Activated gamma-delta T cell (primary cell): ENCODE results near the gene HIPK3.
"Not testable (repeated sequence)": the region's sequence is repeated elsewhere in the genome, so short reads cannot be mapped to it uniquely, and the experiment has no call there.

Experiments used
- DNase-seq: peaks from one replicate; lab custom pipeline; 2025; lab: John Stamatoyannopoulos, UW

HIPK3 gene

DNA sequence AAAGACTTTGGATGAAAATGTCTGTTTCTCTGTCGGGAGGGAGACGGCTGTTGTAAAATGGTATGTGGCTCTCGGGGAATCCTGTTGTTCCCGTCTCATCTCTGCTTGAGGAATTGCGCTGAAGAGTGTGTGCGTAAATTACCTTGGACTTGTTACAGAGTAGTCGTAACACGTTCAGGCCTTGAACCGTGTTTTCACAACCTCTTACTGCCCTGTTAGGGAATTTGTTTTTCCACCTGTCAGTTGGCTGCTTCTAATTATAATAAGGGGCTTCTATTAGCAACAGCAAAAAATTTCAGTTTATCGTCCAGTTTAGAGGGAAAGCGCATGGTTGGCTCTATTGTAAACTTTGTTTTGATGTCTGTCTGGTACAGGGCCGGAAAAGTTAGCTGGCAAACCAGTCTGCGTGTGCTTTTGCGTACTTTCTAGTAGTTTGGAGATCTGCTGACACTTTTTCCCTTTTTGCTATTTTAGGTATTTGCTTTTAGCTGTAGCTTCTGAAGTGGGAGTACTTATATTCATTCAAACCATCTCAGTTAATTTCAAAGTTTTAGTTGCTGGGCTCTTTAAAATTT lies 1.5 kb downstream of the HIPK3 start:
- DNase-seq: no peak

DNA sequence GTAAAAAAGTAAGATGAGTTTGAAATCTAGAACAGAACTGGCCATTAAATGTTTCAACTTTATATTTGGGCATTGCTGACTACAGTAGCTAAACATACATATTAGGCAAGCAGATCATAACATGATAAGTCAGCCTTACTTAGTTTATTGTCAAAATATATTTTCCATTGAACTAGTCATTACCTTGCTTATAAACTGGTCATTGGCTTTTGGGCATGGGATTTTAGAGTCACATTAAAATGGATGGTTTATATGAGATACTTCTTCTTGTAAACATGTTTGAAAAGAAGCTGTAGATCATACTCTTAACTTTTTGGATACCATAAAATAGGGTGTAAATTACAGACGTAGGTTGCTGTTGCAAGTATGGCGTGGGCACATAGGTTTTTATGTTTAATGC lies 2.7 kb downstream of the HIPK3 start:
- DNase-seq: no peak

DNA sequence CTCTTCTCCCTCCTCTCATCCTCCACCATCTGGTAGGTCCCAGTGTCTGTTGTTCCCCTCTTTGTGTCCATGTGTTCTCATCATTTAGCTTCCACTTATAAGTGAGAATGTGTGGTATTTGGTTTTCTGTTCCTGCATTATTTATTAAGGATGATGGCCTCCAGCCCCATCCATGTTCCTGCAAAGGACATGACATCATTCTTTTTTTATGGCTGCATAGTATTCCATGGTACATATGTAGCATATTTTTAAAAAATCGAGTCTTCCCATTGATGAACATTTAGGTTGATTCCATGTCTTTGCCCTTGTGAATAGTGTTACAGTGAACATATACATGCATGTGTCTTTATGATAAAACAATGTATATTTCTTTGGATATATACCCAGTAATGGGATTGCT lies 4.2 kb downstream of the HIPK3 start:
- not testable (repeated sequence) for DNase-seq

DNA sequence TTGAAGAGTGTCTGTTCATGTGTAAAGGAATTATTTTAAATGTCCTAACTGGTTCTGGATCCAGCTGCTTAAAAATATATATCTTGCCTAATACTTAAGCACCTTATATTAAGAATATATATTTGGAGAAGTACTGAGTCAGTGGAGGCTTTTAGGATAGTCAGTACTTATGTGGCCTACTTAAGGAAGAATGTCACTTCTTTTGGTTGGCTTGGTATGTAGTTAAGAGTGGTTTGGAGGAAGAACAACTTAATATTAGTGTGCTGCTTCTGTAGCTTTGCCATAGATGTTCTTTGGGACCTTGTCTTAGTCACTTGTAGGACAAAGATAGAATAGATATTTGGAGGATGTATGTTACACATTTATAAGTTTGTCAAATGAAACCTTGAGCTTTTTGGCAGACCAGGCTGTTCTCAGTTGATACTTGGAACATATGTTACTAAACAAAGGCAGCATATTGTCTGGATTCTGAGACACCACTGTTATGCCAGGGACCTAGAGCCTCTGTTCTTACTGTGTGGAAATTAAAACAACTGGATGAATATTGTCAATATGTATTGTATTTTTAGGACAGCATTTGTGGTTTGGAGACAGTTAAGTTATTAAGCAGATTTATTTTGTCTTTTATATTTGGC lies 4.9 kb downstream of the HIPK3 start:
- DNase-seq: no peak

DNA sequence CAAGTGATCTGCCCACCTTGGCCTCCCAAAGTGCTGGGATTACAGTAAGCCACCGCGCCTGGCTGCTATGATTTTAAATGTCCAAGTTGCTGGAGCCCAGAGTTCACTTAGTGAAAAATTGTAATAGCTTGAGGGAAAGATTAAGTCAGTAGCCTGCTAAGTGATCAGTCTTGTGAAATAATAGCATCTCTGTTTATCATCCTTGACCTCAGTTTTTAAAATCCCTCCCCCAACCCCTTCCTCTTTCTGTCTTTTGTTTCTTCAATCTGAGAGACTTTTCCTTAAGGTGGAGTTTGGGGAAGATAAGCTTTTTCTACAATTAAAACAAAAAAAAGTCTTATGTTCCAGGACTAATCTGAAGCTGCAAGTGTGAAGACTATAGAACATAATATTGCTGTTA lies 6.4 kb downstream of the HIPK3 start:
- DNase-seq: no peak

DNA sequence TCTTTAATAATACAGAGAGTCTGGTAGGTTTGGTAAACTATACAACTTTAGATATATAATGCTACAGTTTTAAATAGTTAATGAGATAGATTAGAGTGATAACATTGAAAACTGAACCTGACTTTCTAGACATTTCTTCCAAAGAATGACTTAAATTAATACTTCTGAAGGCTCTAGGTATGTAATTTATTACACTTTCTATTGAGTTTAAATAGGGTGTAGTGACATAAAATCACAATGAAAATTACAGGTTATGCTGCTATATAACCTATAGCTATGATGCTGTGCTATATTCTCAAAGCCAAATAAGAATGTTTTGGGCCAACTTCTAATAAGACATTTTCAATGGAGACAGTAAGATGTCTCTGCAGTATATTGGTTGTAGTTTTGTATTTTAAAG lies 7.7 kb downstream of the HIPK3 start:
- DNase-seq: no peak

DNA sequence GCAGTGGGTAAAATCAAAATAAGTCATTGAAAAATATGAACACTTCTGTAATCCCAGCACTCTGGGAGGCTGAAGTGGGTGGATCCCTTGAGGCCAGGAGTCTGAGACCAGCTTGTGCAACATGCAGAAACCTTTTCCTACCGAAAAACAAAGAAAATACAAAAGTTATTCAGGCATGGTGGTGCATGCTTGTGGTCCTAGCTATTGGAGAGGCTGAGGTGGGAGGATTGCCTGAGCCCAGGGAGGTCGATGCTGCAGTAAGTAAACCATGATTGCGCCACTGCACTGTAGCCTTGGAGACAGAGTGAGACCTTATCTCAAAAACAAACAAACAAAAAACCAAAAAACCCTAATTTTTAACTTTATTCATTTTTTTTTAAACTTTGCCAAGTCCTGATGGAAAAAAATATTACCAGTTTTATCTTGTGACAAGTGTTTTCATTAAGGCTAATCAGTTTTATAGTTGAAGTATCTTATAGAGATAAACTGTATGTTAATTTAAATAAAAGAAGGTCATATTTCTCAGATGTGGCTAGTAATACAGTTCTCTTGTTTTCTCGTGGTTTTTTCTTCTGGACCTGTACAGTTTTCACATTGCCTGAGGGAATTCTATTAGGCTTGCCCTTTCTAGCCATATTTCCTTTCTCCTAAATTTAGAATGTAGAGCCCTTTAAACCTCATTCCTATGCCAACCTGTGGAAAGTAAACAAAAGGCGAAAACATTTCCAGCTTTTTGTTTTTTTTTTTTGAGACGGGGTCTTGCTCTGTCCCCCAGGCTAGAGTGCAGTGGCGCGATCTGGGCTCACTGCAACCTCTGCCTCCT lies 9.4 kb downstream of the HIPK3 start:
- DNase-seq: no peak

DNA sequence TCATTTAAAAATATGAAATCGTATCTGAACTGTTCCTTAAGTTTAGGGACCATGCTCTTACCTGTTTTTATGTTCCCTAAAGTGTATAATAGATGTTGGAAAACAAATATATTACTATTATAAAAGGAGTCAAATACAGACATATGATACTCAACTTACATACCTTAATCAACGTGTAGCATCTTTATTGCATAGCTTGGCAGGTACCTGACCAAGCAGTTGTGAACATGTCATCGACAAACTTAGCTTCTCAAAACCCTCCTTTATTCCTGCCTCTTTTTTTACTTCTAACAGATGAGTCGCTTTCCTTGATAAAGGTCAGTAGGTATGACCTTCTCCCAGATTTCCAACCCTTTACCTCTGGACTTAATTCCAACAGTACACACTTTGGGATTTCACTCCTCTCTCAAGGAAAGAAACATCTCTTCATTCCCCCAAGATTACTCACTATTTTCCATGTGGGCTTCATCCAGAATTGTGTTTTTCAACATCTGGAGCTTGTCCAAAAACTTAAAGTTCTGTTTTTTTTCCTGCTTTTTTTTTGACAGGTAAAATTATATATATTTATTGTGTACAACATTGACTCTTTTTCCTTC lies 11.9 kb downstream of the HIPK3 start:
- DNase-seq: no peak

DNA sequence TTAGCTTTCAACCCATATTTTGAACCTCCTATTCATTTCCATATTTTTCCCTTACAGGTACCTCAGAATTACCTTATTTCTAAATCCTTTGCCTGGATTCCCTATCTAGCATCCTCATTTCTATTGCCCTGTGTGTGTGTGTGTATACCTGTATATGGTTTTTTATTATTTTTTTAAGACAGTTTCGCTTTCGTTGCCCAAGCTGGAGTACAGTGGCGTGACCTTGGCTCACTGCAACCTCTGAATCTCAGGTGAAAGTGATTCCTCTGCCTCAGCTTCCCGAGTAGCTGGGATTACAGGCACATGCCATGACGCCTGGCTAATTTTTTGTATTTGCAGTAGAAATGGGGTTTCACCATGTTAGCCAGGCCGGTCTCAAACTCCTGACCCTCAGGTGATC lies 12.6 kb downstream of the HIPK3 start:
- no peak for DNase-seq

DNA sequence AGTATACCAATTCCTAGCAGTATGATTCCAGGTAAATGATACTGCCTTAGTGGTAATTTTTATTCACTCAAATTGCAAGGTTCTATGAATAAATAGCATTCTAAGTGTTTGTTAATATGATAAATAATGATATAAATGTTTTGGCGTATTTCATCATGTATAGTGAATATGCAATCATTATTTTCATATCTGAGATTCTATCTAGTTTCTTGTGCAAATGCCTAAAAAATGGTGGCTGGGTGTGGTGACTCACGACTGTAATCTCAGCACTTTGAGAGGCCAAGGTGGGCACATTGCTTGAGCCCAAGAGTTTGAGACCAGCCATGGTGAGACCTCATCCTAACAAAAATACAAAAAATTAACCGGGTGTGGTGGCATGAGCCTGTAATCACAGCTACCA lies 13.9 kb downstream of the HIPK3 start:
- no peak for DNase-seq

DNA sequence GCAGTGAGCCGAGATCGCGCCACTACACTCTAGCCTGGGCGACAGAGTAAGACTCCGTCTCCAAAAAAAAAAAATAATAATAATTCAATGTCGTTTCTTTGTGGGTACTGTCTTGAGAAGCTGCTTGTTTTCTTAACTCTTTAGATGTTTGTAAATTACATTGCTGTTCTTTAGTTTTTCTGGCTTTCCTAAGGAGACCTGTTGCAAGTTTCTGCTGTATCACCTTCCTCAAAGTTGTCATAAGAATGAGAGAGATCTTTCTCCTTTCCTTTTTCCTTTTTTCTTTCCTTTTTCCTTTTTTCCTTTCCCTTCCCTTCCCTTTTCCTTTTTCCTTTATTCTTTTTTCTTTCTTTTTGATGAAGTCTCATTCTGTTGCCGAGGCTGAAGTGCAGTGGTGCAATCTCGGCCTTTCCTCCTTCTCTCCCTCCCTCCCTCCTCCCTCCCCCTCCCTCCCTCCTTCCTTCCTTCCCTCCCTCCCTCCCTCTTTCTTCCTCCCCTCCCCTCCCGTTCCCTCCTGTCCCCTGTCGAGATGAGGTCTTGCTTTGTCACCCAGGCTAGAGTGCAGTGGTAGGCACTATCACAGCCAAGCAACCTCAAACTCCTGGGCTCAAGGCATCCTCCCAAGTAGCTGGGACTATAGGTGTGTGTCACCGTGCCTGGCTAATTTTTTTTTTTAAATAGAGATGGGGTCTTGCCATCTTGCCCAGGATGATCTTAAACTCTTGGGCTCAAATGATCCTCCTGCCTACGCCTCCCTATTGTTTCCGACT lies 15.3 kb downstream of the HIPK3 start:
- DNase-seq: no peak

DNA sequence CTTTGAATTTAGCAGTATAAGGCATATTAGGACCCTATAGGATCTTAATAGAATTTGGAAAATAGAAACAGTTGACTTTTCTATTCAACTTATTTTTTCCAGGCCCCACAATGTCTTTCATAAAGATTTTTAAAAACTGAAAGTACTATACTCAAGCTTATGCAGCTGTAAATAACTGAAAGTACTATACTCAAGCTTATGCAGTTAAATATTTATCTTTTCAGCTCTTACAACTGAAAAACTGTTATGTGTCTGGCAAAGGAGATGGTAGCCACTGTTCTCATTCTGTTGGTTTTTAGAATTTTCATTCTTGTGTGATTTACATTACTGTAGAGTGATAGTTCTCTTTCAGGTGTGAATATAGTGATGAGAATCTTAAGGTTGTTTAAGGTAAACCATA lies 16.5 kb downstream of the HIPK3 start:
- DNase-seq: no peak

DNA sequence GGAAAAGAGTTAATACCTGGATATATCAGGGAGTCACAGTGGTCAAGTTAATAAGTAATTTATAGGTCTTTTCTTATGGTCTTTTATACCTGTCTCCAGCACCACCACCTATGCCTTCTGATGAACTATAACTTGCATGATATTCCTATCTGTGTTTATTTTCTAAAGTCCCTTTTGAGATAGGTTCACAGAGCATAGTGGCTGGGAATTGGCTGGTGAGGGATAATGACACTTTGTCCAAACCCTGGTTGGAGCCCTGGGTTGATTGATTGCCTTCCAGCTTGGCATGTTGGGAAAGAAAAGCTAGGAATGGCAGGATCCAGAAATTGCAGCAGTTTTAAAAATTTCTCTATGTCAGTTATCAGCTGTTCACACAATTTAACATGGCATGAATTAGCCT lies 23.2 kb downstream of the HIPK3 start:
- no peak for DNase-seq

DNA sequence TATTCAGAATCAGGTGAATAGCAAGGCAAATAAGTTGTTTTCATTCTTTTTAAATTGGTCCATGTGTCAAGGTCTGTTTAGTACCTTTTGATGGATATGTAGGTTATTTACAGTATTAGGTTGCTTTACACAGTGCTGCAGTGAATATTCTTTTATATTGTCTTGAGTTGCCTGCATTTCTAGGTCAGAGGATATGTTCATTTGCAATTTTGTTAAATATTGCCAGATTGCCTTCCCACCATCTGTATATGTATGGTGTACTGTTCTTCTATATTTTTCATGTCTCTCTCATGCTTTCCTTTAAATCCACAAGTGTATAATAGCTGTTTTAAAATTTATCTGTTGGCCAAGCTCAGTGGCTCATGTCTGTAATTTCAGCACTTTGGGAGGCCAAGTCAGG lies 24.6 kb downstream of the HIPK3 start:
- DNase-seq: no peak

DNA sequence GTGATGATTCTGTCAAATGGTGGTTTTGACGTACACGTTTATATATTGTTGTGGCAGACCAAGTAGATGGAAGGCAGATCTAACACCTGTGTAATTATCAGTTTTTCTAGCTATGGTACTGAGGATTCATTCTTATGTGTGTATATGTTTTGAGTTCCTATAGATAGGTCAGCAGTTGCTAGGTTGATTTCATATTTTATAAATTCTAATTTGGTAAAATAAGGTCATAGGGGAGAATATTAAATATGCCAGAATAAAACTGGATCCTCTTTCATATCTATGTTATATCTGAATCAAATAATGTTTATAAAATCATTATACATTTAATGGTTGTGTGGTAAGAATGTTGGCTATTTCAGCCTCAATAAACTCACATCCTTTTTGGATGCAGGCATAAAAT lies 27.6 kb downstream of the HIPK3 start:
- DNase-seq: no peak

DNA sequence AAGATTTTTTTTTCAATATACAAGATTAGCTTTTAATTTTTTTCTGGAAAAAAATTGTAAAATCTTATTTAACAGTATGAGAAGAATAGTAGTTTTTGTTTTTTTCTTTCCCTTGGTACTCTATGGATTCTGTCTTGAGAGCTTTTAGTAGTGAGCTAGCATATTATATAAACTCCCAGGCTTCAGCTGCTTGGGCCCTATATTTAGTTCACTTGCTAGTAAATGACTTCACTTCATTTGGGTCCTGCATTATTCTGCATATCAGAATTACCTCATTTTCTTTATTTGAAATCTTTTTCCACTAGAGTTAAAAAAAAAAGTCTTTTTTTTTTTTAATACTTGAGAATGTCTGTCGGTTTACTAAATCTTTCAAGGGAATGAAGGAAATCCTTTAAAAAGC lies 33.1 kb downstream of the HIPK3 start:
- DNase-seq: no peak

DNA sequence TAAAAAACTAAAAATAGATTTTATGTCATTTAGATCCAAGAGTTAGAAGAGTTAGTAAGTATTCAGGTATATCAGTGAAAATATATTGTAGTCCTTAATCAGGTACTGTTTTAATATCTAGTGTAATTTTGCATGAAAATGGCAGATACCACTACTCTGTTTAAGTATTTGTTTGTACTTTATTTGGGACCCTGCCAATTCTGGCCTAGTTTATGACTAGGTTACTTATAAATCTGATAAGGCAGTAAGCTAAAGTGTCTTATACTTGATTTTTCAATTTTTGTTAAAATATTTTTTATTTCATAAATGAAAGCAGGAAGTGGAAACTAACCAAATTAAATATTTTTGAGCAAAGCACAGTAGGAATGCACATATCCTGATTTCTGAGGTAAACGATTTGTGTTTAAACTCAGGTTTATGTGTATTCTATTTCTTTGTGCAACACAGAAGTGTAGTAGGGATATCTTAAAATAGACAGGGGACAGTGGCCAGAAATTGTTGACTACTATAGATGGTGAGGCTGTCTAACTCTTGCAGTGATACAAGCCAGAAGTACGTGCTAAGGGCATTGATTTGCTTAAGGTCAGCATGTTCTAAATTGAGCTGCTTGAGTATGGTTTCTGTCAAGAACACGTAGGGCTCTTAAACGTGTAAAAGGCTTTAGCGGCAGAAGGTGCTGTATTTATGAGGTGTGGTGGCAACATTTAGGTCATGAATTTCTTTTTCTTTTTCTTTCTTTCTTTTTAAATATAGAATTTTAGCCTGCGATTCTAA lies 34.0 kb downstream of the HIPK3 start:
- DNase-seq: no peak

DNA sequence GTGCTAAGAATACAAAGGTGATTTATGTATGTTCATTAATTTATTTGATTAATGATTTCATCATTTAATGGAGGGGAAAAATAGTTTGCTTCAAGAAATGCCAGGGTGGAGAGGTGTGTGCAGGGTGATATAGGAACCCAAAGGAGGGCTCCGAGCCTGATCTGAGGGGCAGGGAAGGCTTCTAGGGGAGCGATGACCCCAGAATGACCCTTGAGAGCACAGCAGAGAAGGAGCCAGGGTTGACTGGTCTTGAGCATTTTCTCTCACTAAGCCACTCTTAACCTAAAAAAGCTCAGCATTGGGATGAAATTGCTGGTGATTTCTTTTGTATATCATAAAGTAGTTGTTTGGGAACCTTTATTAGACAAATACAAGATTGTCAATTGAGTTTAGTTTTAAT lies 35.1 kb downstream of the HIPK3 start:
- DNase-seq: no peak

DNA sequence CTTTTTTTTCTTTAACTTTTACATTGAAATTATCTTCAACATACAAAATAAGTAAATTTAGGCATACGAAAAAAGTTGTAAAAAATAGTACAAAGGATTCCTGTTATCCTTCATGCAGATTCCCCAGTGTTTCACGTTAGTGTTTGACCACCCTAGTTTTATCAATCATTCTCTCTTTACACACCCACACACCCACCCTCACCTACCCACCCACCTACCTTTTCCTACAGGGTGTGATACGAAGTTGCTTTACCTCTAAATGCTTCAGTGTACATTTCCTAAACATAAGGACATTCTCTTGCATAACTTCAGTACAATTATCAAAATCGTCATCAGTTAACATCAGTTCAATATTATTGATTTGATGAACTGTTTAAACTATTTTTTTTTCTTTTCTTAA lies 37.0 kb downstream of the HIPK3 start:
- DNase-seq: no peak

DNA sequence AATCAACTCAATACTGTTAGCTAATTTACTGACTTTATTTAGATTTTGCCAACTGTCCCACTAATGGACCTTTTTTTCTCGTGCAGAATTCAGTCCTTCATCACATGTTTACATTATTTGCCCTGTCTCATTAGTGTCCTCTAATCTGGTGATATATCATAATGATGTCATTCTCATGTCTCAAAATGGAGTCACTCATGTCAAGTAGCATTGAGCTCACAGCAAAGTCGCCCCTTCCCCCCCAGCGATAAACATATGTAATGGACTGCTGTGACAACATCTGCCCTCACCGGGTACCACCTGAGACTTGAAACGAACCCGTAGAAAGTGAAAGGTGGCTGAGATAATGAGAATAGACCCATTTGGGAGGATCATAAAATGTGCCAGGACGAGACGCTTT lies 37.6 kb downstream of the HIPK3 start:
- no peak for DNase-seq

DNA sequence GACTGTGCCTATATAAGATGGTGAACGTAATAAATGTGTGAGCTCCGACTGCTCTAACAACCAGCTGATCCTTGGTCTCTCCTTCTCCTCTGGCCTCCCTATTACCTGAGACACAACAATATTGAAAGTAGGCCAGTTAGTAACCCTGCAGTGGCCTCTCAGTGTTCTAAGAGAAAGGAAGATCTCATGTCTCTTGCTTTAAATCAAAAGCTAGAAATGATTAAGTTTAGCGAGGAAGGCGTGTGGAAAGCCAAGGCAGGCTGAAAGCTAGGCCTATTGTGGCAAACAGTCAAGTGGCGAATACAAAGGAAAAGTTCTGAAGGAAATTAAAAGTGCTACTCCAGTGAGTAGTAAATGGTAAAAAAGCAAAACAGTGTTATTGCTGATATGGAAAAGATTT lies 39.5 kb downstream of the HIPK3 start:
- DNase-seq: no peak

DNA sequence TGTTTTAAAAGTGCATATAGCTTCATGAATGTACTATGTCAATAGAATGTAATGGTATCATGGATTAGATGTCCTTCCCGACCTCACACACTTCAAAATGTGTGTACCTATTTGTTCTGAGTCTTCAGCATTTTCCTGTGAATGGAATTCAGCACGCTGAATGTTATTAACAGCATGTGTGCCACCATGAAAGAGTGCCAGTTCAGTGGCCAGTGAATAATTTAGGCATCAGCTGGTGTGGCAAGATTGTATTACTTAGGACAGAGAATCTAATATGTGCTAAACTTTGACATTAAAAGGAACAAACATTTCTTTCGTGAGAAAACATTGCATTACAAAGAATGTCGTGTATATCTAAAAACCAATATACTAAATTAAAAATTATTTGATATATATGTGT lies 46.4 kb downstream of the HIPK3 start:
- no peak for DNase-seq
